ENCODE data around the gene CSRNP3.

GRCh38 chr2:165431014-165431413 is 38.5 kb upstream of the CSRNP3 start:
- TF ChIP-seq, protein P1, sequence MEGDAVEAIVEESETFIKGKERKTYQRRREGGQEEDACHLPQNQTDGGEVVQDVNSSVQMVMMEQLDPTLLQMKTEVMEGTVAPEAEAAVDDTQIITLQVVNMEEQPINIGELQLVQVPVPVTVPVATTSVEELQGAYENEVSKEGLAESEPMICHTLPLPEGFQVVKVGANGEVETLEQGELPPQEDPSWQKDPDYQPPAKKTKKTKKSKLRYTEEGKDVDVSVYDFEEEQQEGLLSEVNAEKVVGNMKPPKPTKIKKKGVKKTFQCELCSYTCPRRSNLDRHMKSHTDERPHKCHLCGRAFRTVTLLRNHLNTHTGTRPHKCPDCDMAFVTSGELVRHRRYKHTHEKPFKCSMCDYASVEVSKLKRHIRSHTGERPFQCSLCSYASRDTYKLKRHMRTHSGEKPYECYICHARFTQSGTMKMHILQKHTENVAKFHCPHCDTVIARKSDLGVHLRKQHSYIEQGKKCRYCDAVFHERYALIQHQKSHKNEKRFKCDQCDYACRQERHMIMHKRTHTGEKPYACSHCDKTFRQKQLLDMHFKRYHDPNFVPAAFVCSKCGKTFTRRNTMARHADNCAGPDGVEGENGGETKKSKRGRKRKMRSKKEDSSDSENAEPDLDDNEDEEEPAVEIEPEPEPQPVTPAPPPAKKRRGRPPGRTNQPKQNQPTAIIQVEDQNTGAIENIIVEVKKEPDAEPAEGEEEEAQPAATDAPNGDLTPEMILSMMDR (IDR thresholded peaks at IDR 0.05; ENCODE audit: low read length): no peak
- TF ChIP-seq EZH2 (IDR thresholded peaks at IDR 0.05; ENCODE audit: borderline replicate concordance, low read length): no peak

Measured in OCI-LY1 (cell line).